Upper lobe of left lung (tissue), 6 donors: Measurements from ENCODE around the gene ADAMTS2. TPM values are rescaled to one million over a fixed set of nuclear protein-coding genes. Genes with fewer than 3 reads are reported as not detected.

Experiments used
- ATAC-seq, 2 donors: fragments of 200-7000 bp; cut with Tn5 transposase; one replicate each; pipeline ENCODE4 v1.9.1; 2022; ENCODE audit warnings: mild to moderate bottlenecking in 2 of 2, moderate library complexity in 2 of 2; ENCODE audit not compliant: low FRiP score in 2 of 2
- DNase-seq, 2 donors: peaks; one replicate each; pipeline ENCODE4 v3.0.0-alpha.2; 2019 to 2020
- H3K27ac ChIP-seq, 4 donors: fragments of 200-600 bp; sonication (generic); one replicate each; pipeline ENCODE4 v1.5.1; 2016 to 2019
- H3K27me3 ChIP-seq, 4 donors: fragments of 200-600 bp; sonication (generic); one replicate each; pipeline ENCODE4 v1.5.1; 2017 to 2019
- H3K36me3 ChIP-seq, 4 donors: fragments of 200-600 bp; sonication (generic); one replicate each; pipeline ENCODE4 v1.5.1; 2016 to 2019
- H3K4me1 ChIP-seq, 4 donors: fragments of 200-600 bp; sonication (generic); one replicate each; pipeline ENCODE4 v1.5.1; 2018 to 2019
- H3K4me3 ChIP-seq, 4 donors: fragments of 200-600 bp; sonication (generic); one replicate each; pipeline ENCODE4 v1.5.1; 2017 to 2019; ENCODE audit warnings: mild to moderate bottlenecking in 2 of 4, moderate library complexity in 1 of 4
- H3K9me3 ChIP-seq, 4 donors: fragments of 200-600 bp; sonication (generic); one replicate each; pipeline ENCODE4 v1.5.1; 2018 to 2019
- CTCF ChIP-seq, 6 experiments: fragments of 450-650 bp in 4 of 6; fragments of 200-600 bp in 2 of 6; sonication (generic) in 2 of 6; IDR thresholded peaks; one replicate each; pipeline ENCODE4 v1.5.1; 2016 to 2019; ENCODE audit warnings: antibody characterized with exemption in 6 of 6
- EP300 ChIP-seq, 4 donors: sonication (generic); formaldehyde crosslinking; IDR thresholded peaks; one replicate each; pipeline ENCODE4 v1.5.1; 2017; ENCODE audit warnings: antibody characterized with exemption in 4 of 4, control low read depth in 2 of 4
- POLR2A ChIP-seq, 4 donors: fragments of 450-650 bp; IDR thresholded peaks; one replicate each; pipeline ENCODE4 v1.5.1; 2016 to 2017; ENCODE audit warnings: antibody characterized with exemption in 4 of 4, mild to moderate bottlenecking in 2 of 4
- POLR2AphosphoS5 ChIP-seq, 2 donors: sonication (generic); formaldehyde crosslinking; IDR thresholded peaks; one replicate each; pipeline ENCODE4 v1.5.1; 2017; ENCODE audit warnings: antibody characterized with exemption in 2 of 2
- WGBS, 2 donors: methylation state at CpG; one replicate each; pipeline ENCODE4 v1.1.5; 2017 to 2018; 5-methylcytosine and 5-hydroxymethylcytosine counted together
- total RNA-seq, 6 donors: library from RNA; depleted of rRNA in 4 of 6; stranded (reverse); fragments of >200 nt in 4 of 6; gene quantifications; one replicate each; pipeline versions ENCODE4 v1.1.0 to v1.2.1, GENCODE V29; 2016 to 2021
- donor health status: DM: no; HTN: no; CAD: no; lungs with moderate emphysema.
- donor health status: DM: no; HTN: yes; CAD: no; lungs with severe emphysema.

ADAMTS2 gene
- total RNA-seq, 6 donors from 2014 or later, result 10.0 to 114 (median 25.7) TPM

- no peaks in the 10 kb centered on the region for H3K27me3 ChIP-seq
- WGBS, 2 donors, result 86% methylated on average over 10 of the region's 10 CpGs
- no peaks in the 10 kb centered on the region for H3K9me3 ChIP-seq
- no peak overlapping the region for H3K27ac ChIP-seq
- TF ChIP-seq EP300 (IDR thresholded peaks at IDR 0.05) (no peak), POLR2AphosphoS5 (IDR thresholded peaks at IDR 0.05) (no peak), POLR2A (IDR thresholded peaks at IDR 0.05) (no peak), CTCF (IDR thresholded peaks at IDR 0.05) (no peak)
- H3K36me3 ChIP-seq, result peaks cover 0 to 7% (median 0%) of the 10 kb centered on the region in 4 donors
- no peak overlapping the region for H3K4me3 ChIP-seq
- ATAC-seq, result no peak
- H3K4me1 ChIP-seq, result no peaks in the 10 kb centered on the region
- no peak for DNase-seq
These were observed 199.0 kb downstream of the ADAMTS2 start for GRCh38 chr5:179146277-179146676.

DNA sequence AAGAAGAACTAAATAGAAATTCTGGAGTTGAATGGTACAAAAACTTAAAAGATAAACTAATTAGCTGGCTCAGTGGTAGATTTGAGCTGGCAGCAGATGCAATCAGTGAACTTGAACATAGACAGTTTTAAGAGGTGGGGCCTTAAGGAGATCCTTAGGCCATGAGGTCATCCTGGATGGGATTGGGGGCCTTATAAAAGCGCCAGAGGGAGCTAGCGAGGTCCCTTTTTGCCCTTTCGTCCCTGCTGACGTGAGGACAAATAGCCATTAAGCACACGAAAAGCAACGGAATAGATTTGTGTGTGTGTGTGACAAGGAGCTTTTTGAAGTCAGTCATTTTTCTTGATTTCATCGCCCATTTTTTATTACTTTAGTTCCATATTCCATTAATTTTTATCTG lies 201.8 kb downstream of the ADAMTS2 start:
- ATAC-seq (peak in 1 of 2 donors; percentile 53), DNase-seq (no peak)
- H3K27me3 ChIP-seq, result no peaks in the 10 kb centered on the region
- no peak overlapping the region for H3K27ac ChIP-seq
- no peaks in the 10 kb centered on the region for H3K9me3 ChIP-seq
- H3K4me3 ChIP-seq, result no peak overlapping the region
- no peaks in the 10 kb centered on the region for H3K4me1 ChIP-seq
- no peaks in the 10 kb centered on the region for H3K36me3 ChIP-seq
- WGBS, 2 donors, result 60 to 64% methylated on average over 7 of the region's 7 CpGs
- TF ChIP-seq POLR2AphosphoS5 (IDR thresholded peaks at IDR 0.05) (no peak), CTCF (IDR thresholded peaks at IDR 0.05) (no peak), POLR2A (IDR thresholded peaks at IDR 0.05) (no peak), EP300 (IDR thresholded peaks at IDR 0.05) (no peak)

GRCh38 chr5:179142434-179143198 lies 202.6 kb downstream of the ADAMTS2 start:
- DNase-seq (no peak), ATAC-seq (no peak)
- H3K9me3 ChIP-seq, result no peaks in the 10 kb centered on the region
- TF ChIP-seq POLR2AphosphoS5 (IDR thresholded peaks at IDR 0.05), result no peak
- no peak for TF ChIP-seq POLR2A (IDR thresholded peaks at IDR 0.05)
- H3K27ac ChIP-seq, result no peak overlapping the region
- no peaks in the 10 kb centered on the region for H3K36me3 ChIP-seq
- 52 to 54% methylated on average over 3 of the region's 3 CpGs for WGBS, 2 donors
- no peaks in the 10 kb centered on the region for H3K27me3 ChIP-seq
- H3K4me3 ChIP-seq, result no peak overlapping the region
- no peaks in the 10 kb centered on the region for H3K4me1 ChIP-seq

GRCh38 chr5:179141867-179142266 lies 203.4 kb downstream of the ADAMTS2 start:
- Histone ChIP-seq H3K27me3 (no peaks in the 10 kb centered on the region), H3K4me3 (no peak overlapping the region), H3K9me3 (no peaks in the 10 kb centered on the region), H3K36me3 (no peaks in the 10 kb centered on the region), H3K4me1 (no peaks in the 10 kb centered on the region), H3K27ac (no peak overlapping the region)
- DNase-seq, result no peak
- no peak for TF ChIP-seq EP300 (IDR thresholded peaks at IDR 0.05)
- no peak for TF ChIP-seq CTCF (IDR thresholded peaks at IDR 0.05)
- TF ChIP-seq POLR2AphosphoS5 (IDR thresholded peaks at IDR 0.05), result no peak
- TF ChIP-seq POLR2A (IDR thresholded peaks at IDR 0.05), result no peak
- 38 to 93% methylated on average over 1 of the region's 1 CpG for WGBS, 2 donors
- ATAC-seq, result no peak

- Histone ChIP-seq H3K4me1 (no peaks in the 10 kb centered on the region), H3K27ac (no peak overlapping the region), H3K4me3 (no peak overlapping the region), H3K36me3 (peaks cover 0 to 3% (median 0%) of the 10 kb centered on the region in 4 donors), H3K9me3 (no peaks in the 10 kb centered on the region), H3K27me3 (no peaks in the 10 kb centered on the region)
- WGBS, 2 donors, result 83 to 85% methylated on average over 3 of the region's 3 CpGs
- ATAC-seq (no peak), DNase-seq (no peak)
- no peak for TF ChIP-seq CTCF (IDR thresholded peaks at IDR 0.05)
- no peak for TF ChIP-seq POLR2AphosphoS5 (IDR thresholded peaks at IDR 0.05)
- no peak for TF ChIP-seq POLR2A (IDR thresholded peaks at IDR 0.05)
- TF ChIP-seq EP300 (IDR thresholded peaks at IDR 0.05), result no peak
These were observed 205.0 kb downstream of the ADAMTS2 start for GRCh38 chr5:179140293-179140692.
